NCI-H82 treated with DMSO at 0.1 percent for 48 hours (cell line): ENCODE data around the gene SPACA9.

Source experiments
- DNase-seq: peaks from one replicate; lab custom pipeline; 2025; ENCODE audit not compliant: unreplicated experiment; lab: John Stamatoyannopoulos, UW

Gene SPACA9

DNA sequence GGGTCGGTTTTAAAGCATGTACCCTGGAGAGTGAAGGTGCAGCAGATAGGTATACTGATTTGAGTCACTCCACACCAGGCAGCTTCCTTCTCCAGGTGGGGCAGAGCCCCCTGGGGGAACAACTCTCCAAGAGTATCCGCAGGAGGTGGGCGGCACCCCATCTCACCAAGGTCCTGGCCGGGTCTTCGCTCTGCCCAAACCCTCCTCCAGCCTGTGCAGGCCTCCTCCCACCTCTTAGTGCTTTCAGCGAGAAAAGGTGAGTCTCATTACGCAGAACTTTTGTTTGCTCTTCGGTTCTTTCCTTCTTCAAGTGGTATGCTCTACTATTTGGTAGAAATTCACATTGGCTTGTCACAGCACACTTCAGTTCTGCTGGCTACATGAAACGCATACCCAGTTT is 13.7 kb downstream of the SPACA9 start:
- no peak for DNase-seq

DNA sequence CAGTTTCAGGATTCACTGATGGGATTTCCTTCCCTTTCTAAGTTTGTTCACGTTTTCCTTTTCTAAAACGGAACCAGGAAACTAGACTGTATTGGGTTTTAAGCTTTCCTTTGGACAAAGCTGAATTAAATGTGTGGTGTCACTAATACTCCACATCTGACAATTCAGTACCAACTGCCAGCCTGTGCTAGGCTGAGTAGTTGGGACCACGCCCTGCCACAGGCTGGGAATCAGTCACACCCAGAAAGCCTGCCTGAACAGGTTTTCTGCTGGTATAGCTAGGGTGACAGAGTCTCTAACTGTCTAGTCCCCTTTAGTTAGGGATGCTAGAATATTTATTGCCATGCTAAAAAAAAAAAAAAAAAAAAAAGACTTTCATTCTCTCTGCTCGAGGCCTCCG is 15.6 kb downstream of the SPACA9 start:
- no peak for DNase-seq

DNA sequence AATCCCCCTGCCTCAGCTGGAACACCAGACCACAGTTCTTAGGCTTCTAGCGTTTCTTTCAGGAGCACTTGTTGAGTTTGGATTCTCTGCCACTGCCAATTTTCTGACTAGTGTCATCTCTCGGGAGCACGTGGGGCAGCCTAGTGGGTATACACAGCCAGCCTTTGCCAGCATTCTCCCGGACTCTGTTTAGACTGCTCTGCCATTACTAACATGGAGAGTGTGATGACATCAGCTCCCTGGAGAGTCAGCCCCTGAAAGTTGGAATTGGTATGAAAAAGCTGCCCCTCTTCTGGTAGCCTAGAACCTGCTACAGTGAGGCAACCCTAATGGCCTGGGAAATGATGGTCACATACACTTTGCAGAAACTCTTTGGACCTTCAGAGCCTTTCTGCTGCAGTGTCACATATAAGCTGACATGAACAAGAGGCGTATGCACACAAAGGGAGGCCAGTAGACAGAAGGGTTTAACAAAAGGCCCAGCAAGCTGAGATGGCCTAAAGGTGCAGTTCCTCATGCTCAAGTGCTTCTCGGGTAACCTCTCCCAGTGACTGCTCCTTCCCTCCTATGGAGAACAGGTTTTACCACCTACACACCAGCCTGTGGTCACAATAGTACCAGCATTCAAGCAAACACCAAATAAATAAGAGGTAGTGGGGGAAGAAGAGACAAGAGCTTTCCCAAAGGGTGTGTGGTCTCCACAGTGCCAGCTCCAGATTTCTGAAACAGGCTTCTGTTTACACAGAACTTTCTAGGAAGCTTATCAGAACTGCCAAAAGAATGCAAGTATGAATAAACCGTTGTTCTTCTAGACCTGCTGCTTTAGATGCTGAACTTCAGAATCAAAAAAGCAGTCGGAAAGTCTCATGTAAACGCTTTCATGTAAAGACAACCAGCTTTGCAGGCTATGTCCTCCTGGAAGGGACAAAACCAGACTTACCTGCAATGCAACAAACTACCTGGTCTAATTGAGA is 16.5 kb downstream of the SPACA9 start:
- no peak for DNase-seq

GRCh38 chr9:132896264-132896663 is 17.6 kb downstream of the SPACA9 start:
- DNase-seq: no peak

DNA sequence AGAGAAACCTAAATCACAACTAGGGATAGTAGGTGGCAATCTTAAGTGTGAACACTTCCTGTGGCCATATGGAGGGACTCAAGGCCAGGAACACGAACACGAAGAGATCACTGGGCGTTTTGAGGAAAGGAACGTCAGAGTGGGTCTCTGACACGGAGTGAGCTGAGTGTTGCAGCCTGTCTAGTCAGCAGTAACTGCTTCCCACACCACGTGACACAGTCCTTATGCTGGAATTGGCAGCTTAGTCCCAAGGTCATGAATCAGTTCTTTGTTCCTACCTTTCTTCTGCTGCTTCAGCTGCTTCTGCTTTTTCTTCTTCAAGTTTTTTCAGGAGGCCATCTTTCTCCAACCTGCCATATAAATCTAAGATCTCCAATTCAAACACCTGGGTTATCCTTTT is 18.2 kb downstream of the SPACA9 start:
- no peak for DNase-seq

- no peak for DNase-seq
Observed at GRCh38 chr9:132898051-132898450, 19.4 kb downstream of the SPACA9 start.

GRCh38 chr9:132901858-132902831 is 23.4 kb downstream of the SPACA9 start:
- DNase-seq: no peak

DNA sequence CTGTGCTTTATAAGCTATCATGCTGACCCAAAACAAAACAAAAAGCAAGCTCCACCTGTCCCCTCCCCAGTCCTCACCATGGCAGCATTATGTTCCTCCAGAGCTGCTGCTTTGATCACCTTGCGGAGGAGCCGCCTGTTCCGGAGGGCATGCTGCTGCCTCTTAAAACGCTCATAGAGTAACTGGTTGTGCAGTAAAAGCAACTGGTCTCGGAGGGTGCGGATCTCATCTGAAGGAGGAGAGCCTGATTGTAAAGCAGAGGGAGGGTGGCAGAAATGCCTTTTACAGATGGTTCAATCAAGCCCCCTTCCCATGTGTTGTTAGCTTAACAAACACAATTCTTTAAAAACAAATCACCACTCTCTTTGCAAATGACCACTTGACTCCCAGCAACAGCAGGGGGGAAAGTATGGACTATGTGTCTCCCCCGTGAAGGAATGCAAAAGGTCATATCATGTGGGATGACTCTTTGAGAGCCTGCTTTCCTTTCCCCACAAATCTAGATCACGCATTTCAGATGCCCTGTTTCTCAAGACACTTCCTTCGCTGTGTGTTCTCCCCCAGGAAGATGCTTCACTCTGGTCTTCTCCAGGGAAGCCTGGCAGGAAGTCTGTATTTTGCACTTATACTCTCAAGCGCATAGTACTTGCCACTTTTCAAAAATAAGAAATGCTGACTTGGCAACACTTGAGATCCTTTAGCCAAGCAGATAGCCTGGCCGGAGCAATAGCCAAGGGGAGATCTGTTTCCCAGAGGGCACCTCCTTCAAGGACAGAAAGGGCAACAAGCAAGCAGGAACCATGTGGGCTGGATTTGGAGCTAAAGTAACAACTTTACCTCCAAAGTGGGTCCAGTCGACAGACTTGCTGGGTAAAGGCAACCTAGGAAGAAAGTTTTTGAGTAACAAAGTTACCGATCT is 25.1 kb downstream of the SPACA9 start:
- no peak for DNase-seq

GRCh38 chr9:132905726-132906125 is 27.0 kb downstream of the SPACA9 start:
- DNase-seq: no peak

GRCh38 chr9:132908635-132909034 is 29.9 kb downstream of the SPACA9 start:
- no peak for DNase-seq

DNA sequence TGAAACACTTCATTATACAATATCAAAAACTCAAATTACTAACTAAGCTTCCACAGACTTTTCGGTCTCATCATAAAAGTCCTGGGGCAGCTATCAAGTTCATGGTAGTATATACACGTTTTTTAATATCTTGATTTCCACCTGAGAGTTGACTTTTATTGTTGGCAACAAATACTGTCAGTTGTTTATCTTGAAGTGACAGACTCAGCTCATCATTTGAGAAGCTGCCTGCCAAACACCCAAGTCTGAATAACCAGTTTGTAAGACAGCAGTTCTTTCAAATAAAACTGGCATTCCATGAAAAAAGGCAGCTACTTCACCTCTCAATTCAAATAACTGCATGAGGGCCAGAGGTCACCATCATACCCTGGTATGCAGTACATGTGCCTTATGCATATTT is 30.6 kb downstream of the SPACA9 start:
- no peak for DNase-seq

GRCh38 chr9:132910376-132910775 is 31.7 kb downstream of the SPACA9 start:
- no peak for DNase-seq

- DNase-seq: no peak
Observed at GRCh38 chr9:132912131-132912530, 33.4 kb downstream of the SPACA9 start.

- no peak for DNase-seq
Observed at GRCh38 chr9:132914924-132915323, 36.2 kb downstream of the SPACA9 start.

GRCh38 chr9:132919614-132920268 is 41.0 kb downstream of the SPACA9 start:
- DNase-seq: no peak

DNA sequence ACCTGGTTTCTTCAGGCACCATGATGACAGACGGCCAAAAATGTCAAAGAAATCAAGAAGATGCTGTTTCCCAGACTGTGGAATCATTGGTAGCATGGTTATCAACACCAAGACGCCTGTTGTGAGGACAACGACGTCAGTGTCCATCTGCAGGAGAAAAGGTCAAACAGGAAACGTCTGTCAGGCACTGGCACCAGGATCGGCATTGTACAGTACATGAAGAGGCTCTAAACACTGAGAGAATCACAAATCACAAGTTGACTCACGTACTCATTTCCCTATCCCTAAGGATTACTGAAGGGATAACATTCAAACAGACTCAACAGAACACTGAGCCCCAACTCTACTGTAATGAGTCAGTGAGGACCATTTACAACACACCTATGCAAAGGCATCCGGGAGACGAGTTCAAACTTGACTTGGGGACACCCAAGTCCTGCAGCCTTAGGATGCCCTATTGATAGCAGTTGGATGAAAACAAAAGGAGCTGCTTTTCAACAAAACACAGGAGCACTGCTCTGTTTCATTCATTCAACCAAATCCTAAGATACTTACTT is 44.7 kb downstream of the SPACA9 start:
- DNase-seq: no peak

GRCh38 chr9:132927704-132928103 is 49.0 kb downstream of the SPACA9 start:
- no peak for DNase-seq

- DNase-seq: no peak
Observed at GRCh38 chr9:132931178-132931735, 52.6 kb downstream of the SPACA9 start.

GRCh38 chr9:132935026-132935425 is 56.3 kb downstream of the SPACA9 start:
- DNase-seq: peak; percentile 1
